IPS-18c (cell line): ENCODE measurements around the gene OGA.
"Not testable (repeated sequence)": the region's sequence is repeated elsewhere in the genome, so short reads cannot be mapped to it uniquely, and the experiment has no call there.

ENCODE experiments used
- H3K4me3 ChIP-seq: 2 replicates; pipeline ENCODE4 v1.7.0; 2013; ENCODE audit warnings: low read depth, mild to moderate bottlenecking, low read length, moderate library complexity; ENCODE audit not compliant: insufficient read depth
- H3K9me3 ChIP-seq: one replicate; pipeline ENCODE4 v1.6.1; 2013; ENCODE audit warnings: mild to moderate bottlenecking, low read length, moderate library complexity; ENCODE audit not compliant: control insufficient read depth, insufficient read depth

The OGA gene

GRCh38 chr10:101818872-101819633, 809 bp upstream of the OGA start:
- peak overlapping the region; percentile 60 for H3K4me3 ChIP-seq
- H3K9me3 ChIP-seq: no peaks in the 10 kb centered on the region

GRCh38 chr10:101817337-101818118, 716 bp downstream of the OGA start:
- no peaks in the 10 kb centered on the region for H3K9me3 ChIP-seq
- peak overlapping the region; percentile 68 for H3K4me3 ChIP-seq

- H3K4me3 ChIP-seq: peak overlapping the region; percentile 68
- H3K9me3 ChIP-seq: no peaks in the 10 kb centered on the region
Observed at GRCh38 chr10:101816913-101817336, 1.3 kb downstream of the OGA start.

- H3K4me3 ChIP-seq: peak overlapping the region; percentile 68
- no peaks in the 10 kb centered on the region for H3K9me3 ChIP-seq
Observed at GRCh38 chr10:101816376-101816775, 1.9 kb downstream of the OGA start.

- Histone ChIP-seq H3K9me3 (no peaks in the 10 kb centered on the region), H3K4me3 (no peak overlapping the region; the same call in 1 of the 2 replicates)
Observed at GRCh38 chr10:101814466-101815071, 3.7 kb downstream of the OGA start.

DNA sequence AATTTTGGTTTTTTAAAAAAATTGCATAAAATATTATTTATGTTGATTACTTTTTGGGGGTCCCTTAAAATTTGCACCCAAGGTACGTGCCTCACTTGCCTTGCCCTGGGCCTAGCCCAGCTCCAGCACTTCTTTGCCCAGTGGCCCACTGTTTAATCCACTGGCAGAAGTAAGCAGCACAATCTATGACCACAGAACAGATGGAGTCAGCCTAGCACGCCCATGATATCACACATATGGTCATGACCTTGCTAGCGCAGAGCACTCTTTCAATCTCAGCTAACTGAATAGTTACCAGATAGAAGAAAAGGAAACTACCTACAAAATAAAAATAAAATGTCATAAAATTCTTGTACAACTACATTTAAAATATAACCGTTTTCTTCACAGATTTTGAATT, 5.6 kb downstream of the OGA start:
- Histone ChIP-seq H3K9me3 (no peaks in the 10 kb centered on the region), H3K4me3 (no peak overlapping the region)

GRCh38 chr10:101807158-101807557, 11.1 kb downstream of the OGA start:
- Histone ChIP-seq H3K9me3 (no peaks in the 10 kb centered on the region), H3K4me3 (no peak overlapping the region)

GRCh38 chr10:101803511-101803910, 14.7 kb downstream of the OGA start:
- no peaks in the 10 kb centered on the region for H3K9me3 ChIP-seq
- H3K4me3 ChIP-seq: no peak overlapping the region

GRCh38 chr10:101797403-101798059, 20.7 kb downstream of the OGA start:
- Histone ChIP-seq H3K9me3 (no peaks in the 10 kb centered on the region), H3K4me3 (no peak overlapping the region)

GRCh38 chr10:101793526-101793925, 24.7 kb downstream of the OGA start:
- Histone ChIP-seq H3K9me3 (no peaks in the 10 kb centered on the region), H3K4me3 (no peak overlapping the region)

GRCh38 chr10:101789686-101790085, 28.6 kb downstream of the OGA start:
- Histone ChIP-seq H3K4me3 (no peak overlapping the region), H3K9me3 (no peaks in the 10 kb centered on the region)

DNA sequence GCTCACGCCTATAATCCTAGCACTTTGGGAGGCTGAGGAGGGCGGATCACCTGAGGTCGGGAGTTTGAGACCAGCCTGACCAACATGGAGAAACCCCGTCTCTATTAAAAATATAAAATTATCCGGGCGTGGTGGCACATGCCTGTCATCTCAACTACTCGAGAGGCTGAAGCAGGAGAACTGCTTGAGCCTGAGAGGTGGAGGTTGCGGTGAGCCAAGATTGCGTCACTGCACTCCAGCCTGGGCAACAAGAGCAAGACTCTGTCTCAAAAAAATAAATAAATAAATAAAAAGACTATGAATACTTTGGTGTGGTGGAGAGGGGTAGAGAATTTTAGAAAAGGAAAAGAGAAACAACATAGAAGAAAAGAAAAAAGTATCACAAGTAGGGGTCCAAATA, 29.0 kb downstream of the OGA start:
- H3K9me3 ChIP-seq, H3K4me3 ChIP-seq: not testable (repeated sequence)

DNA sequence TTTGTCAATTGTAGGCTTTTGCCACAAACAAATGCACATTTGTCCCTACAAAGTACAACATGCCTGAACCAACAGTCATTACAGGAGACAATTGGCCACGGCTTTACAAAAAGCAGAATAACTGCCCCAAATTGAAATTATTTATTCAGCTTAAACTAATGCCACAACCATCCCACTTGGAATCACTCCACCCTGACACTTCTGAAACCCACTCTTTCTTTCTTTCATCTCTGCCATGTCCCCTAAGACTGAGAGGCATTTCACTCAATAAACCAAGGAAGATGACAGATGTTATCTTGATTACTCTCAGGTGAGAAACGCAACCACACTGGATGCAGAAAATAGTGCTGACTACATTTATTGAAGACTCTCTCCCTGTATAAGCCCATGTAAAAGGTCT, 32.4 kb downstream of the OGA start:
- no peak overlapping the region for H3K4me3 ChIP-seq
- H3K9me3 ChIP-seq: no peaks in the 10 kb centered on the region

- no peak overlapping the region for H3K4me3 ChIP-seq
- H3K9me3 ChIP-seq: no peaks in the 10 kb centered on the region
Observed at GRCh38 chr10:101784558-101784957, 33.7 kb downstream of the OGA start.

GRCh38 chr10:101783736-101784118, 34.5 kb downstream of the OGA start:
- no peaks in the 10 kb centered on the region for H3K9me3 ChIP-seq
- peak overlapping the region; percentile 90 for H3K4me3 ChIP-seq

DNA sequence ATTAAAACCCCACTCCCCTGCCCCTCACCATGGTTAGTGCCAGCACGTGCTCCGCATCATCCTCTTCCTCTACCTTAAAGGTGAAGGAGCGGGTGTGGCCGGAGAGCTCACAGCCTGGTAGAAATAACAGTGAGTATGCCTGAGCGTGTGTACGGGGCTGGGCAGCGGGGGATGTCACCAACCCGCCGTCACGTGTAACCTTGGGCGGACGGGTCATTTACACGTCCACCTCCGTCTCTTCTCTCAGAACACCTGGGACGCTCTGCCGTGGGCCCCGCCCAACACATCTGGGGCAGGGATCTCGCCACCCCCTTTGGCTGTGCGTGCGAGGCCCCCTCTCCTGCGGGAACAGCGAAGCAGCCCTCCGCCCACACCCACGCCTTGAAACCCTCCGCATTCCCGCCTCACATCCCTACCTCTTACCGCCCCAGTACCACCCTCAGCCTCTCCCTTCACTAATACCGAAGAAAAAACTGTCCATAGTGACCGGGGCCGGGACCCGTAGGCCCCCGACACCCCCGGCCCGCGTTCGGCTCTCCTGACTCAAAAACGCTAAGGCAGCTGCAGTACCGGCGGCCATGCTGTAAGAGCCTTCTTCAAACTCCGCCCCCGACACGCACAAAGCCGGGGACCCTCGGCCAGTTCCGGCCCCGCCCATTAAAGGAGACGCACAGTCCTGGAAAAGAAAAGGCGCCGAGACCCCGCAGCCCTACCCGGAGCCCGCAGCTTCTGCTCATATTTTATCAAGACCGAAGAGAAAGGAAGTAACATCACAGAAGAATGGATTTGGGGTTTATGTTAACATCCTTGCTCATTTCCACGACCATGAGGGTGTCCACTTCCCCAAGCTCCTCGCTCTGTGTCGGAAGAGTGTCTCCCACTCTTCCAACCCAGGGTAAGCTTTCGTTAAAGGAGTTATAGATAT, 35.2 kb downstream of the OGA start, which contains the start of gene NPM3:
TSS of gene NPM3 (minus strand) at position 636 of the 925 bp plus-strand sequence. CDS start at position 580, 56 bp downstream.
- Histone ChIP-seq H3K9me3 (no peaks in the 10 kb centered on the region), H3K4me3 (peak within 1 kb of the TSS; percentile 90)
